ENCODE measurements around the gene CCDC106.

Gene CCDC106

GRCh38 chr19:55688422-55689218 is 40.6 kb downstream of the CCDC106 start:
- peak overlapping the region; percentile 56 to 63 for H3K9ac ChIP-seq (ENCODE audit: low read depth in 1 of 2, low read length in 2 of 2)
- H3K36me3 ChIP-seq (ENCODE audit: control insufficient read depth in 1 of 2, insufficient read depth in 2 of 2, low read length in 2 of 2): peaks cover 51 to 72% of the 10 kb centered on the region in 2 donors
- H3K27ac ChIP-seq (ENCODE audit: low read depth, low read length): peak overlapping the region; percentile 63
- peak overlapping the region; percentile 21 to 39 for H3K4me3 ChIP-seq (ENCODE audit: low read depth in 1 of 2, low read length in 2 of 2)
- peaks cover 45 to 57% of the 10 kb centered on the region in 2 donors for H3K4me1 ChIP-seq (ENCODE audit: control insufficient read depth in 1 of 2, insufficient read depth in 2 of 2, low read length in 2 of 2)
- no peaks in the 10 kb centered on the region for H3K27me3 ChIP-seq (ENCODE audit: control insufficient read depth in 1 of 2, insufficient read depth in 2 of 2, low read length in 2 of 2)
- H3K9me3 ChIP-seq (ENCODE audit: control insufficient read depth in 1 of 2, low read length in 2 of 2): no peaks in the 10 kb centered on the region

- Histone ChIP-seq H3K9ac (ENCODE audit: low read depth in 1 of 2, low read length in 2 of 2) (peak overlapping the region; percentile 51 to 56), H3K4me3 (ENCODE audit: low read depth in 1 of 2, low read length in 2 of 2) (peak overlapping the region in 1 of 2 donors; percentile 39), H3K36me3 (ENCODE audit: control insufficient read depth in 1 of 2, insufficient read depth in 2 of 2, low read length in 2 of 2) (peaks cover 58 to 80% of the 10 kb centered on the region in 2 donors), H3K4me1 (ENCODE audit: control insufficient read depth in 1 of 2, insufficient read depth in 2 of 2, low read length in 2 of 2) (peaks cover 45 to 47% of the 10 kb centered on the region in 2 donors), H3K27me3 (ENCODE audit: control insufficient read depth in 1 of 2, insufficient read depth in 2 of 2, low read length in 2 of 2) (no peaks in the 10 kb centered on the region), H3K9me3 (ENCODE audit: control insufficient read depth in 1 of 2, low read length in 2 of 2) (no peaks in the 10 kb centered on the region), H3K27ac (ENCODE audit: low read depth, low read length) (peak overlapping the region; percentile 63)
Observed at GRCh38 chr19:55689411-55690108, 41.5 kb downstream of the CCDC106 start.

- no peak overlapping the region for H3K4me3 ChIP-seq (ENCODE audit: low read depth in 1 of 2, low read length in 2 of 2)
- H3K27ac ChIP-seq (ENCODE audit: low read depth, low read length): no peak overlapping the region
- H3K9me3 ChIP-seq (ENCODE audit: control insufficient read depth in 1 of 2, low read length in 2 of 2): no peaks in the 10 kb centered on the region
- H3K4me1 ChIP-seq (ENCODE audit: control insufficient read depth in 1 of 2, insufficient read depth in 2 of 2, low read length in 2 of 2): peaks cover 38 to 40% of the 10 kb centered on the region in 2 donors
- no peak overlapping the region for H3K9ac ChIP-seq (ENCODE audit: low read depth in 1 of 2, low read length in 2 of 2)
- H3K27me3 ChIP-seq (ENCODE audit: control insufficient read depth in 1 of 2, insufficient read depth in 2 of 2, low read length in 2 of 2): no peaks in the 10 kb centered on the region
- peaks cover 54 to 79% of the 10 kb centered on the region in 2 donors for H3K36me3 ChIP-seq (ENCODE audit: control insufficient read depth in 1 of 2, insufficient read depth in 2 of 2, low read length in 2 of 2)
Observed at GRCh38 chr19:55690109-55690768, 42.2 kb downstream of the CCDC106 start.

GRCh38 chr19:55690769-55691545 is 42.9 kb downstream of the CCDC106 start:
- no peaks in the 10 kb centered on the region for H3K27me3 ChIP-seq (ENCODE audit: control insufficient read depth in 1 of 2, insufficient read depth in 2 of 2, low read length in 2 of 2)
- no peak overlapping the region for H3K27ac ChIP-seq (ENCODE audit: low read depth, low read length)
- peaks cover 50 to 79% of the 10 kb centered on the region in 2 donors for H3K36me3 ChIP-seq (ENCODE audit: control insufficient read depth in 1 of 2, insufficient read depth in 2 of 2, low read length in 2 of 2)
- no peaks in the 10 kb centered on the region for H3K9me3 ChIP-seq (ENCODE audit: control insufficient read depth in 1 of 2, low read length in 2 of 2)
- no peak overlapping the region for H3K4me3 ChIP-seq (ENCODE audit: low read depth in 1 of 2, low read length in 2 of 2)
- no peak overlapping the region for H3K9ac ChIP-seq (ENCODE audit: low read depth in 1 of 2, low read length in 2 of 2)
- peaks cover 31 to 33% of the 10 kb centered on the region in 2 donors for H3K4me1 ChIP-seq (ENCODE audit: control insufficient read depth in 1 of 2, insufficient read depth in 2 of 2, low read length in 2 of 2)

- H3K9me3 ChIP-seq (ENCODE audit: control insufficient read depth in 1 of 2, low read length in 2 of 2): no peaks in the 10 kb centered on the region
- H3K27me3 ChIP-seq (ENCODE audit: control insufficient read depth in 1 of 2, insufficient read depth in 2 of 2, low read length in 2 of 2): no peaks in the 10 kb centered on the region
- peaks cover 56 to 79% of the 10 kb centered on the region in 2 donors for H3K36me3 ChIP-seq (ENCODE audit: control insufficient read depth in 1 of 2, insufficient read depth in 2 of 2, low read length in 2 of 2)
- no peak overlapping the region for H3K4me3 ChIP-seq (ENCODE audit: low read depth in 1 of 2, low read length in 2 of 2)
- peaks cover 23 to 25% of the 10 kb centered on the region in 2 donors for H3K4me1 ChIP-seq (ENCODE audit: control insufficient read depth in 1 of 2, insufficient read depth in 2 of 2, low read length in 2 of 2)
- H3K27ac ChIP-seq (ENCODE audit: low read depth, low read length): no peak overlapping the region
- H3K9ac ChIP-seq (ENCODE audit: low read depth in 1 of 2, low read length in 2 of 2): no peak overlapping the region
Observed at GRCh38 chr19:55691561-55692481, 43.8 kb downstream of the CCDC106 start.

GRCh38 chr19:55692681-55693081 is 44.7 kb downstream of the CCDC106 start:
- H3K9ac ChIP-seq (ENCODE audit: low read depth in 1 of 2, low read length in 2 of 2): no peak overlapping the region

GRCh38 chr19:55693336-55693974 is 45.4 kb downstream of the CCDC106 start:
- peaks cover 60 to 89% of the 10 kb centered on the region in 2 donors for H3K36me3 ChIP-seq (ENCODE audit: control insufficient read depth in 1 of 2, insufficient read depth in 2 of 2, low read length in 2 of 2)
- H3K9ac ChIP-seq (ENCODE audit: low read depth in 1 of 2, low read length in 2 of 2): no peak overlapping the region
- H3K27ac ChIP-seq (ENCODE audit: low read depth, low read length): no peak overlapping the region
- no peaks in the 10 kb centered on the region for H3K27me3 ChIP-seq (ENCODE audit: control insufficient read depth in 1 of 2, insufficient read depth in 2 of 2, low read length in 2 of 2)
- H3K4me3 ChIP-seq (ENCODE audit: low read depth in 1 of 2, low read length in 2 of 2): no peak overlapping the region
- H3K9me3 ChIP-seq (ENCODE audit: control insufficient read depth in 1 of 2, low read length in 2 of 2): no peaks in the 10 kb centered on the region
- peaks cover 9 to 12% of the 10 kb centered on the region in 2 donors for H3K4me1 ChIP-seq (ENCODE audit: control insufficient read depth in 1 of 2, insufficient read depth in 2 of 2, low read length in 2 of 2)

More at GRCh38 chr19:55692681-55693081, 44.7 kb downstream of the CCDC106 start:
- no peaks in the 10 kb centered on the region for H3K27me3 ChIP-seq (ENCODE audit: control insufficient read depth in 1 of 2, insufficient read depth in 2 of 2, low read length in 2 of 2)
- peaks cover 58 to 83% of the 10 kb centered on the region in 2 donors for H3K36me3 ChIP-seq (ENCODE audit: control insufficient read depth in 1 of 2, insufficient read depth in 2 of 2, low read length in 2 of 2)
- H3K9me3 ChIP-seq (ENCODE audit: control insufficient read depth in 1 of 2, low read length in 2 of 2): no peaks in the 10 kb centered on the region
- peaks cover 14 to 16% of the 10 kb centered on the region in 2 donors for H3K4me1 ChIP-seq (ENCODE audit: control insufficient read depth in 1 of 2, insufficient read depth in 2 of 2, low read length in 2 of 2)
- H3K4me3 ChIP-seq (ENCODE audit: low read depth in 1 of 2, low read length in 2 of 2): no peak overlapping the region
- no peak overlapping the region for H3K27ac ChIP-seq (ENCODE audit: low read depth, low read length)

GRCh38 chr19:55694241-55694655 is 46.2 kb downstream of the CCDC106 start:
- Histone ChIP-seq H3K4me3 (ENCODE audit: low read depth in 1 of 2, low read length in 2 of 2) (no peak overlapping the region), H3K36me3 (ENCODE audit: control insufficient read depth in 1 of 2, insufficient read depth in 2 of 2, low read length in 2 of 2) (peaks cover 58 to 88% of the 10 kb centered on the region in 2 donors), H3K27ac (ENCODE audit: low read depth, low read length) (no peak overlapping the region), H3K4me1 (ENCODE audit: control insufficient read depth in 1 of 2, insufficient read depth in 2 of 2, low read length in 2 of 2) (peaks cover 4 to 8% of the 10 kb centered on the region in 2 donors), H3K9ac (ENCODE audit: low read depth in 1 of 2, low read length in 2 of 2) (no peak overlapping the region), H3K9me3 (ENCODE audit: control insufficient read depth in 1 of 2, low read length in 2 of 2) (no peaks in the 10 kb centered on the region), H3K27me3 (ENCODE audit: control insufficient read depth in 1 of 2, insufficient read depth in 2 of 2, low read length in 2 of 2) (no peaks in the 10 kb centered on the region)
